Adrenal gland (tissue), 5 donors: ENCODE measurements around the gene SLC2A9.

Source experiments
- CTCF ChIP-seq, 6 experiments: fragments of 450-650 bp in 4 of 6; fragments of 200-600 bp in 2 of 6; sonication (generic) in 1 of 6; IDR thresholded peaks; 1 replicate in 5 of 6; 2 replicates in 1 of 6; pipeline versions ENCODE4 v1.5.1 to v1.8.0; 2016 to 2021; ENCODE audit warnings: antibody characterized with exemption in 6 of 6, mild to moderate bottlenecking in 2 of 6, moderate library complexity in 1 of 6
- POLR2A ChIP-seq, 2 donors: fragments of 450-650 bp; IDR thresholded peaks; one replicate each; pipeline ENCODE4 v1.6.1; 2017; ENCODE audit warnings: antibody characterized with exemption in 2 of 2, mild to moderate bottlenecking in 2 of 2, moderate library complexity in 1 of 2
- donor health status: DM: no; HTN: no; CAD: no.

GRCh38 chr4:9861561-9861960, 159.7 kb downstream of the SLC2A9 start:
- no peak for TF ChIP-seq CTCF (IDR thresholded peaks at IDR 0.05)
- no peak for TF ChIP-seq POLR2A (IDR thresholded peaks at IDR 0.05)
